ENCODE data around the gene PACC1.

PACC1 gene

DNA sequence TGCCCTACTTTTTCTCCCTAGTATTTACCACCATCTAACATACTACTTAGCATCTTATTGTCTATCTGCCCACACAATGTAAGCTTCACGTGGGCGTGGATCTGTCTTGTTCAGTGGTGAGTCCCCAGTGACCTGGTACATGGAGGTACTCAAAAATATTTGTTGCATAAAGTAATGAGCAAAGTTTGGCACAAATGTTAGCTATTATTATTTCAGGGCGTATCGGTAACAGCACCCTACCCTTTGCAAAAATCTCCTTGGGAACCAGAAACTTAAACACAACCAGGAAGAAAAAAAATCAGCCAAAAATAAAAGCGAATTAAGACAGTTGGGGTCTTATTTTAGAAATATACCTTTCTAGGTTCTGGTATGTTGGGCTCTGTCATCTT lies 17.6 kb upstream of the PACC1 start:
- peak overlapping the region; percentile 60 for H3K4me3 ChIP-seq (ENCODE audit: low read depth, low read length)
- in situ Hi-C loops (cut with HindIII; ENCODE audit: low sequenced_read_pairs) = no loop called here
- DNase-seq (ENCODE audit: low read depth) = no peak
- TF ChIP-seq, protein P1, sequence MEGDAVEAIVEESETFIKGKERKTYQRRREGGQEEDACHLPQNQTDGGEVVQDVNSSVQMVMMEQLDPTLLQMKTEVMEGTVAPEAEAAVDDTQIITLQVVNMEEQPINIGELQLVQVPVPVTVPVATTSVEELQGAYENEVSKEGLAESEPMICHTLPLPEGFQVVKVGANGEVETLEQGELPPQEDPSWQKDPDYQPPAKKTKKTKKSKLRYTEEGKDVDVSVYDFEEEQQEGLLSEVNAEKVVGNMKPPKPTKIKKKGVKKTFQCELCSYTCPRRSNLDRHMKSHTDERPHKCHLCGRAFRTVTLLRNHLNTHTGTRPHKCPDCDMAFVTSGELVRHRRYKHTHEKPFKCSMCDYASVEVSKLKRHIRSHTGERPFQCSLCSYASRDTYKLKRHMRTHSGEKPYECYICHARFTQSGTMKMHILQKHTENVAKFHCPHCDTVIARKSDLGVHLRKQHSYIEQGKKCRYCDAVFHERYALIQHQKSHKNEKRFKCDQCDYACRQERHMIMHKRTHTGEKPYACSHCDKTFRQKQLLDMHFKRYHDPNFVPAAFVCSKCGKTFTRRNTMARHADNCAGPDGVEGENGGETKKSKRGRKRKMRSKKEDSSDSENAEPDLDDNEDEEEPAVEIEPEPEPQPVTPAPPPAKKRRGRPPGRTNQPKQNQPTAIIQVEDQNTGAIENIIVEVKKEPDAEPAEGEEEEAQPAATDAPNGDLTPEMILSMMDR (IDR thresholded peaks at IDR 0.05; ENCODE audit: low read depth, low read length, missing control alignments) = no peak

DNA sequence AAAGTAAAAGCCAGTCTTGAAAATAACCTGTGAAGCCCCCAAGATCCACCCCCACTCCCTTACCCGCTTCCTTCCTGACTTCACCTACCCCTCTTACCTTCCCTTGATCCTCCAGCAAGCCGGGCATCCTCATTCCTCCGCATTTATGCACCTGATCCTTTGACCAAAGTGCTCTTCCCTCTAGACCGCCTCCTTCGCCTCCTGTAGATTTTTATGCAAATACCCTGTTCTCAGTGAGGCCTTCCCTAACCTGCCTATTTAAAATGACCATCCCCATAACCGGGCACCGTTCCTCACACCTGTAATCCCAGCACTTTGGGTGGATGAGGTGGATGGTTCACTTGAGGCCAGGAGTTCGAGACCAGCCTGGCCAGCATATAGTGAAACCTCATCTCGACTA lies 17.0 kb upstream of the PACC1 start:
- DNase-seq (ENCODE audit: low read depth) = no peak
- H3K4me3 ChIP-seq (ENCODE audit: low read depth, low read length) = no peak overlapping the region
- TF ChIP-seq, protein P1 (IDR thresholded peaks at IDR 0.05; ENCODE audit: low read depth, low read length, missing control alignments) = no peak
- in situ Hi-C loops (cut with HindIII; ENCODE audit: low sequenced_read_pairs) = no loop called here

DNA sequence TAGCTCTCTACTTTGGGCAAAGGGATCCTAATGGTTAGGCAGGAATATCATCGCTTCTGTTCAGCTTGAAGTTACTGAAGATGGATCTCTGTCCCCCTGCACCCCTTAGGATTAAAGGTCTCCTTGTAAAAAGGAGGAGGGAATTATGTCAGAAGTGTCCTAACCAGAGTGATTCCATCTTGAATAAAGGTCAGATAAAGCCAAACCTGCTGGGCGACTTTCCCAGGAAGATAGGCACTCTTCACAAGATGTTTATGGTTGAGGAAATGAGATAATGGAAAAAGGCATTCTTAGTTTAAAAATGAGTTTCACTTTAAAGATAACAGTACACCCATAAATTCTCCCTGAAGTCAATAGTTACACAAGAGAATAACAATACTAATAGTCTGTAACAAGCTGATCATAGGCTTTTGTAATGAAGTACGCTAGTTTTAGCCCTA lies 16.3 kb upstream of the PACC1 start:
- TF ChIP-seq, protein P1 (IDR thresholded peaks at IDR 0.05; ENCODE audit: low read depth, low read length, missing control alignments) = no peak
- H3K4me3 ChIP-seq (ENCODE audit: low read depth, low read length) = no peak overlapping the region
- in situ Hi-C loops (cut with HindIII; ENCODE audit: low sequenced_read_pairs) = no loop called here
- no peak for DNase-seq (ENCODE audit: low read depth)

DNA sequence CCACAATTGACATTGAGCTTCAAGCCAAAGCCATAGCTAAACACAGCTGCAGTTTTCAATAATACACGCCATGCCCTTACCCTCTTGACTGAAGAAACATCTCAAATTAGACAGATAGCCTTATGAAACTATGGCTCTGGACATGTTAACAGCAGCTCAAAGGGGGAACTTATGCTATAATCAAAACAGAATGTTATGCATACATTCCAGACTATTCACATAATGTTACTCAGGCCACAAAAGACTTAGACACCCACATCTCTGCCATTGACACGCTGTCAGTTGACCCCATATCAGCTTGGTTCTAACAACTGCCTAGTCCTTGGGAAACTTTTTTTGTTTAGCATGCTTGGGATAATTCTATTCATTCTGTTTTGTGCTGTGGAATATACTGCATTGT lies 15.7 kb upstream of the PACC1 start:
- in situ Hi-C loops (cut with HindIII; ENCODE audit: low sequenced_read_pairs) = no loop called here
- DNase-seq (ENCODE audit: low read depth) = no peak
- no peak overlapping the region for H3K4me3 ChIP-seq (ENCODE audit: low read depth, low read length)
- TF ChIP-seq, protein P1 (IDR thresholded peaks at IDR 0.05; ENCODE audit: low read depth, low read length, missing control alignments) = no peak

DNA sequence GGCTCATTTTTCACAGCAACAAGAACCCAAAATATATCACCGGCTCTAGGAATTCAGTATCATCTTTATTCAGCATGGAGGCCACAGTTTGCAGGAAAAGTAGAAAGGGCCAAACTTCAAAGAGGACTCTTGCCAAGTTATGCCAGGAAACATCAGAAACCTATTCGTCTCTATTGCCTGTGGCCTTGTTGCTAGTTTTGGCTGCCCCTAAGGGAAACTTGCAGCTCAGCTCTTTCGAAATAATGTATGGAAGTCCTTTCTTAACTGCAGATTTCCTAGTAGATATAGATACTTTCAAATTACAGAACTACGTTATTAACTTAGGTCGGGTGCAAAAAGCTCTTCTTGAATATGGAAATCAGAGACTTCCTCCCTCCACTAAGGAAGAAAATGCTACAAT lies 13.8 kb upstream of the PACC1 start:
- H3K4me3 ChIP-seq (ENCODE audit: low read depth, low read length) = no peak overlapping the region
- TF ChIP-seq, protein P1 (IDR thresholded peaks at IDR 0.05; ENCODE audit: low read depth, low read length, missing control alignments) = no peak
- in situ Hi-C loops (cut with HindIII; ENCODE audit: low sequenced_read_pairs) = no loop called here
- DNase-seq (ENCODE audit: low read depth) = no peak

DNA sequence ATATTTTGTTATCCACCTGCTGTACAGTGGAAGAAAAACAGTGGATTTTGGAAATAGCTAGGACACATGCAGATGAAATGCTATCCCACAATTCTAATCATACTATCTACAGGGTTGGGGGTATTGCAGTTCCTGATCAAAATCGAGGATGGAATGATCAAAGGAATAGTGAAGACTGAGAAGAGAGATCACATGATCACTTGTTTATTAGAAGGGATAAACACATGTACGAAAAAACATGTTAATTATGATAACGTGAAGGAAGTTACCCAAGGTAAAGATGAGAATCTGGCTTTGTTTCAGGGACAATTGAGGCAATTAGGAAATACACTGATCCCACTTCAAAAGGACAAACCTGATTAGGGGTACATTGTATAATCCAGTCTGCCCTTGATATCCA lies 9.2 kb upstream of the PACC1 start:
- TF ChIP-seq, protein P1 (IDR thresholded peaks at IDR 0.05; ENCODE audit: low read depth, low read length, missing control alignments) = no peak
- DNase-seq (ENCODE audit: low read depth) = no peak
- in situ Hi-C loops (cut with HindIII; ENCODE audit: low sequenced_read_pairs) = no loop called here
- no peak overlapping the region for H3K4me3 ChIP-seq (ENCODE audit: low read depth, low read length)

DNA sequence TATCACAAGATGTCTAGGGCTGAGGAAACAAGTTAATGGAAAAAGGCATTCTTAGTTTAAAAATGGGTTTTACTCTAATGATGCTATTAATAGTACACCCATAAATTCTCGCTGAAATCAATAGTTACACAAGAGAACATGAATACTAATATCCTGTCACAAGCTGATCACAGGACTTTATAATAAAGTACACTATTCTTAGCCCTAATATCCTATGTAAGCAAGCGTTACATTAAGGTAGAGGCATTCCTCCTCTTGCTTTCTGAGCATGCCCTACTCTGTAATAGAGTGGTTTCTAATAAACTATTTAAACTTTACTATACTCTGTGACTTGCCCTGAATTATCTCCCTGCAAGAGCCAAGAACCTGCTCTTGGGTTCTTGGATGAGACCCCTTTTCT lies 6.5 kb upstream of the PACC1 start:
- TF ChIP-seq, protein P1 (IDR thresholded peaks at IDR 0.05; ENCODE audit: low read depth, low read length, missing control alignments) = no peak
- H3K4me3 ChIP-seq (ENCODE audit: low read depth, low read length) = no peak overlapping the region
- no peak for DNase-seq (ENCODE audit: low read depth)
- in situ Hi-C loops (cut with HindIII; ENCODE audit: low sequenced_read_pairs) = no loop called here
